Measurements from ENCODE around the gene SLC35F3. TPM values are rescaled to one million over a fixed set of nuclear protein-coding genes. Genes with fewer than 3 reads are reported as not detected.
"Not testable (repeated sequence)": the region's sequence is repeated elsewhere in the genome, so short reads cannot be mapped to it uniquely, and the experiment has no call there.

The SLC35F3 gene
- total RNA-seq, 1 donor: not detected

GRCh38 chr1:234119431-234119830, 215.0 kb downstream of the SLC35F3 start:
- peak; percentile 6 for DNase-seq (ENCODE audit: insufficient read length, low spot score, missing footprints)
- TF ChIP-seq CTCF (IDR thresholded peaks at IDR 0.05; ENCODE audit: extremely low read depth, low read depth, low read length): no peak
- no peak overlapping the region for H2AFZ ChIP-seq (ENCODE audit: low read length)

DNA sequence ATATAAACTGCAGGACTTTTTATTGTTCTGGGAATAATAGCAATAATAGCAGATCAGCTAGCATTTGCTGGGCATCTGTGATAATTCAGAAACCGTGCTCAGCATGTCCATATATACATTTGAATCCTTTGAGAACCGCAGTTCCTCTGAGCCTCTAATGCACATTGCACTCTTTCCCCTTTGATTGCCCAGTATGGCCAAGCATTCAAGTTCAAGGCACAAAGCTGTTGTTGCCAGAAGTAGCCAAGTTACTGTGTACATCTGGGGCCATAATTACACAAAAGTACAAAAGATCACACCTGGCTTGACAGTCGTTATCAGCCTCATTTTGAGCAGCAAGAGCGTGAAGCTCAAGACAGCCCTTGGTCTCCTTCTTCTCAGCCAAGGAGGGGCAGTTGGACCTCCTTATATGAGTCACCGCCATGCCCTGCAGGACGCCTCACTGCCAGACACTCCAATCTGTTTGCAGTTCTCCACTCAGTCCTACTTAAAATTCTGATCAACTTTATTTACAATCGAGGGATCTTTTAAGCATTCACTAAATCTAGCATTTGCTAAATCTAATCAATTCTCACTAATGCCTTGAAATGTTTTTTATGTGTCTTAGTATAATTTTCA, 216.0 kb downstream of the SLC35F3 start:
- Histone ChIP-seq H3K4me2 (ENCODE audit: insufficient read depth, low read length) (no peak overlapping the region), H3K36me3 (ENCODE audit: insufficient read depth, low read length) (no peaks in the 10 kb centered on the region), H3K4me3 (ENCODE audit: insufficient read depth, low read length) (no peak overlapping the region), H3K27me3 (ENCODE audit: insufficient read depth, low read length) (peaks cover 4% of the 10 kb centered on the region), H4K20me1 (ENCODE audit: insufficient read depth, low read length) (no peaks in the 10 kb centered on the region), H3K79me2 (ENCODE audit: insufficient read depth, low read length) (no peaks in the 10 kb centered on the region), H2AFZ (ENCODE audit: low read length) (no peak overlapping the region), H3K4me1 (ENCODE audit: insufficient read depth, low read length) (no peaks in the 10 kb centered on the region), H3K9me3 (ENCODE audit: low read depth, low read length) (no peaks in the 10 kb centered on the region), H3K27ac (ENCODE audit: low read depth, low read length) (no peak overlapping the region)
- no peak for DNase-seq (ENCODE audit: insufficient read length, low spot score, missing footprints)
- no peak for TF ChIP-seq CTCF (IDR thresholded peaks at IDR 0.05; ENCODE audit: extremely low read depth, low read depth, low read length)

More at GRCh38 chr1:234119431-234119830, 215.0 kb downstream of the SLC35F3 start:
- Histone ChIP-seq H3K4me3 (ENCODE audit: insufficient read depth, low read length) (no peak overlapping the region), H3K9me3 (ENCODE audit: low read depth, low read length) (no peaks in the 10 kb centered on the region), H3K4me2 (ENCODE audit: insufficient read depth, low read length) (no peak overlapping the region), H3K27ac (ENCODE audit: low read depth, low read length) (no peak overlapping the region), H3K36me3 (ENCODE audit: insufficient read depth, low read length) (no peaks in the 10 kb centered on the region), H3K4me1 (ENCODE audit: insufficient read depth, low read length) (peaks cover 6% of the 10 kb centered on the region), H4K20me1 (ENCODE audit: insufficient read depth, low read length) (no peaks in the 10 kb centered on the region), H3K79me2 (ENCODE audit: insufficient read depth, low read length) (no peaks in the 10 kb centered on the region), H3K27me3 (ENCODE audit: insufficient read depth, low read length) (peaks cover 4% of the 10 kb centered on the region)

GRCh38 chr1:234121659-234122058, 217.2 kb downstream of the SLC35F3 start:
- H3K27ac ChIP-seq (ENCODE audit: low read depth, low read length); H2AFZ ChIP-seq (ENCODE audit: low read length); H3K4me1 ChIP-seq (ENCODE audit: insufficient read depth, low read length); H3K27me3 ChIP-seq (ENCODE audit: insufficient read depth, low read length); H3K4me2 ChIP-seq (ENCODE audit: insufficient read depth, low read length); H3K36me3 ChIP-seq (ENCODE audit: insufficient read depth, low read length); H3K9me3 ChIP-seq (ENCODE audit: low read depth, low read length); H3K4me3 ChIP-seq (ENCODE audit: insufficient read depth, low read length); H3K79me2 ChIP-seq (ENCODE audit: insufficient read depth, low read length); DNase-seq (ENCODE audit: insufficient read length, low spot score, missing footprints); H4K20me1 ChIP-seq (ENCODE audit: insufficient read depth, low read length): not testable (repeated sequence)

GRCh38 chr1:234122571-234122970, 218.1 kb downstream of the SLC35F3 start:
- H3K27me3 ChIP-seq (ENCODE audit: insufficient read depth, low read length); H2AFZ ChIP-seq (ENCODE audit: low read length); H3K27ac ChIP-seq (ENCODE audit: low read depth, low read length); H3K79me2 ChIP-seq (ENCODE audit: insufficient read depth, low read length); H4K20me1 ChIP-seq (ENCODE audit: insufficient read depth, low read length); H3K36me3 ChIP-seq (ENCODE audit: insufficient read depth, low read length); H3K9me3 ChIP-seq (ENCODE audit: low read depth, low read length); H3K4me1 ChIP-seq (ENCODE audit: insufficient read depth, low read length); H3K4me3 ChIP-seq (ENCODE audit: insufficient read depth, low read length); DNase-seq (ENCODE audit: insufficient read length, low spot score, missing footprints); H3K4me2 ChIP-seq (ENCODE audit: insufficient read depth, low read length): not testable (repeated sequence)

DNA sequence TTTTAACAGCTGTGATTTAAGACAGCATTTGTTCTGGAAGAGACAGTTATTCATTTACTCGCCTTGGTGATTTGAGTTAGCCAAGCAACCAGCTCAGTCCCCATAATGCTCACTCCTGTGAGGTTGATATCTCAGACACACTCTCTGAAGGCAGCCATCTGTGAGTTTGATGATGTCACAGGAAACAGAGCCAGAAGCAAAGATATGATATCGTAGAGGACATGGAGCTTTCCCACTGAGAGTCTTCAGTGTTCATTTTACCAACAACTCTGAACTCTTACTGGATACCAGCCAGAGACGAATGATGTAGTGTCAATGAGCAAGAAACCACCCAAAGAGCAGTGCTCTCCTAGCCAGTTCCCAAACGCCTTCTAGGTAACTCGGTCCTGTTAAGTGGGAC, 219.4 kb downstream of the SLC35F3 start:
- no peaks in the 10 kb centered on the region for H4K20me1 ChIP-seq (ENCODE audit: insufficient read depth, low read length)
- no peaks in the 10 kb centered on the region for H3K27me3 ChIP-seq (ENCODE audit: insufficient read depth, low read length)
- H3K4me2 ChIP-seq (ENCODE audit: insufficient read depth, low read length): no peak overlapping the region
- no peaks in the 10 kb centered on the region for H3K4me1 ChIP-seq (ENCODE audit: insufficient read depth, low read length)
- H3K9me3 ChIP-seq (ENCODE audit: low read depth, low read length): no peaks in the 10 kb centered on the region
- no peak for DNase-seq (ENCODE audit: insufficient read length, low spot score, missing footprints)
- TF ChIP-seq CTCF (IDR thresholded peaks at IDR 0.05; ENCODE audit: extremely low read depth, low read depth, low read length): no peak
- no peaks in the 10 kb centered on the region for H3K36me3 ChIP-seq (ENCODE audit: insufficient read depth, low read length)
- H2AFZ ChIP-seq (ENCODE audit: low read length): no peak overlapping the region
- no peak overlapping the region for H3K4me3 ChIP-seq (ENCODE audit: insufficient read depth, low read length)
- H3K27ac ChIP-seq (ENCODE audit: low read depth, low read length): no peak overlapping the region
- H3K79me2 ChIP-seq (ENCODE audit: insufficient read depth, low read length): no peaks in the 10 kb centered on the region
